GM19023 (cell line): ENCODE data around the gene RNF223.

Source experiments
- ATAC-seq: cut with Tn5 transposase; IDR thresholded peaks from one replicate; pipeline ENCODE4 v1.9.1; 2021; ENCODE audit warnings: mild to moderate bottlenecking, moderate library complexity; ENCODE audit not compliant: unreplicated experiment

Gene RNF223

DNA sequence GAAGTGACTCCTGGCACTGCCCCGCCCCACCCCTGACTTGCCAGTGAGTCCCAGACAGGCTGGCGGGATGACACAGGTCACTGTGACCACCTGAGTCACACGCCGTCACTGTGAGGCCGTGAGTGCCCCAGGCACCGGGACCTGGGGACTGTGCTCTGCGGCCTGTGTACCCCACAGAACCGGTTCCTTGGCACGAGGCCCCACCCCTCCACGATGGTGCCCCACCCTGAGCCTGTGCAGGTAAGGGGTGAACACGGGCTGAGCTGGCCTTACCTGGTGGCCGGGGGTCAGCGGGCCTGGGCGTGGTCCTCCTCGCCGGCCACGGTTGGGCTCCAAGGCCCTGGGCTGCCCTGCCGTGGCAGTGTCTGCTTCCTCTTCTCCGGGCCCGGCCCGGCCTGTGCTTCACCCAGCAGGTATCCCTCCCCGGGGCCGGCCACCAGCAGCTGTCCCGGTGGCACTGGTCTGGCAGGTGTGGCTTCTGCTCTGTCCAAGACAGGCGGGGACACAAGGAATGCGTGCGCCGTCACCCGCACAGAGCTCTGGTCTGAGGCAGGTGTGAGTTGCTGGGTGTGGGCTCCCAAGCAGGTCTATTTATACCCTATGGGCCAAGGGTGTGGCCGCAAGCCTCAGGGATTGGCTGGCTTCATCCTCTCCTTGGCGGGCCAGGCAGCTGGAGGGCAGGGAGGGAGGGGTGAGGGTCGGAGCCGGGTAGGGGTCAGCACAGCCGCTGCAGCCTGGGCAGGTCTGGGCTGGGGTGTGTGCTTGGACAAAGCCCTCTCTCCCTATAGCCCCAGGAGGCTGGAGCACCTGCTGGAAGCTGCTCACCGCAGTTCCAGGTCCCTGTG is at the start of gene RNF223:
TSS of gene RNF223 (minus strand) at position 564 of the 845 bp plus-strand sequence. CDS start 1,740 bp downstream, outside the sequence.
- no peak for ATAC-seq

DNA sequence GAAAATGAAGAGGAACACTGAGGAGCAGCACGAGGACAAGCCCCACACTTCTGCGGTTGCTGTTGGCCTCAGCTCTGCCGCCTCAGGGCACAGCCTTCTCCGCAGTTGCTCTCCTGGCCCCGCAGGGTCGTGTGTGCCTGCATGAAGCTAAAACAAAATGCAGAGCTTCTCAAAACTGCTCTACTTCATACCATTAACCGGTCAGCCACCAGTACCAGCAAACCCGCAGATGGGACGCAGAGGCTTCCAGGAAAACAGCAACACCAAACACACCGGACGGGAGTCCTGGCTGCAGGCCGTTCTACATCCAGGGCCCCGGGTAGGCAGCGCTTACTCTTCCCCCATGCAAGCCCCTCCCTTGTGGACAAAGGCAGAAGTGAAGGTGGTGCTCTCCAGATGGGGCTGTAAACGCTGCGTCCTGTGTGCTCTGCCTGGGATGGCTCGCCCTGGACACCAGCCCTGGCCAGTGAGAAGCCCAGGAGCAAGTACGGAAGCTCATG is 48.9 kb upstream of the RNF223 start:
- no peak for ATAC-seq

DNA sequence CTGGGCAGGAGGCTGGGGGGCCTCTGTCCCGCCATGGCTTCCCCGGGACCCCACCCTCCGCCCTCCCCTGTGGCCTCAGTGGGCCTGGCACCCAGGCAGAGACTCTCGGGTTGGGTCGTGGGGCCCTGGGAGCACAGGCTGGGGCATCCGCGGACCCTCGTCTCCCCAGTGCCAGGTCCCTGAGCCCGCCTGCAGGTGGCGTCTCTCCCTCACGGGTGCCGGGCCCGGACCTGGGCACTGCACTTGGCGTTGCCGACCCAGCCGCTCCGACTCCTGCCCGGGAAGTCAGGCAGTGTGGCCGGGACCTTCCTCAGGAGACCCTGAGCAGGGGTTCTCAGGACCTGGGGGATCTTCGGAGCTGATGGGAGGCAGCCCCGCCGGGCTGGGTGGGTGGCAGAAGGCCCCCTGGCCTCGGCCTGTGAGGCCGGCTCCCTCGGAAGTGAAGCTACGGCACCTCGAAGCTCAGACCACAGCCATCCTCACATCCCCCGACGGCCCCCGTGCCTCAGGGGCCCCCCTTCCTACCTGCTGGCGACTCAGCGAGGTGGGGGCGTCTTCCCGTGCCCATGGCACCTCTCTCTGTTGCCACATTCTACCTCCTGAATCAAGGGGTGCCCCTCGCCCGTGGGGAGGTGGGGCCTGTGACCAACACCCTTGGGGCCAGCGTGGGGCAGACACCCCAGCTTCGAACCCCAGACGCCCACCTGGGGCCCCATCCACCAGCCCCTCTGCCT is 48.1 kb upstream of the RNF223 start:
- peak; percentile 48 for ATAC-seq

DNA sequence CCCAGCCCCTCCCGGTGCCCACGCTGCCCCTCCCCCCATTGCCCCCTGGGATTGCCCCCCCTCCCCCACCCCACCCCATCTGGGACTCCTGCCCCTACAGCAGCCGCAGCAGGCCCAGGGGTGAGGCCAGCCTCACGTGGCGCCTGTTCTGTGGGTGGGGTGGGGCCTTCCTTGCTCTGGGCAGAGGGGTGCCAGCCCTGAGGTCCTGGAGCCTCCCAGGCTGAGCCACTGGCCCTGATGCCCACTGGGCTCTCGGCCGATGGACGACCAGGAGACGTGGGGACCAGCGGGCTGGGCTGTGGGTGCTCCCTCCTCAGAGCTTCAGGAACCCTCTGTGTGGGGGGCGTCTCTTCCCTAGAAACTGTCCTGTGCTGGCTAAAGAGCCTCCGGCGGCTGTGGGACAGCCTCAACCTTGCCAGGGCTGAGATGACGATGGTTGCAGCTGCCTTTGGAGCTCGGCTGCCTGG is 47.5 kb upstream of the RNF223 start:
- no peak for ATAC-seq

DNA sequence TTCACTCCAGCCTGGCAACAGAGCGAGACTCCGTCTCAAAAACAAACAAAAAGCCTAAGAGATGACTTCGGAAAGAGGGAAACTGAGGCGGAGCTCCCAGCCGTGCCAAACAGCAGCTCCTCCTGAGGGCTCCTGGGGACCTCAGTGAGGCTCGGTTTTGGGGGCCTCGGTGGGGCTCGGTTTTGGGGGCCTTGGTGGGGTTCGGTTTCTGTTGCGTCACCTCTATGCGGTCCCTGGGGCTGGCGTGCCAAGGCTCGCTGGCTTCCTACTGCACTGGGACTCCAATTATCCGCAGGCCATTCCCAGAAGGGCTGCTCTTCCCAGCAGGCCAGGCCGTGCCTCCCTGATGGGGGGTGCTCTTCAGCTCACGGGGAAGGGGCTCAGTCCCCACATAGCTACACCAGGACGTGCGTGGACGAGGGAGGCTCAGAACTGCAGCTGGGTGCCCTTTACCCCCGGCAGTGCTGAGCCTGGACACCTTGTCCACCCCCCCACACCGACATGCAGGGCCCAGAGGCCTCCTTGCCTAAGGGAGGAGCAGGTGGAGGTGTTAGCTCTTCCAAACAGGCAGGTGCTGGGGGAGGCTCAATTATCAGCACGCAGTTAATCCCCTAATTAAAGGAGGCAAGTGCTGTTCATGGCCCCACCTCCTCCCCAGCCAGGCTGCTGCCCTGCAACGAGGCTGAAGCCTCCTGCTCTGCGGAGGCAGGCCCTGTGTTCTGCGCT is 46.9 kb upstream of the RNF223 start:
- no peak for ATAC-seq

DNA sequence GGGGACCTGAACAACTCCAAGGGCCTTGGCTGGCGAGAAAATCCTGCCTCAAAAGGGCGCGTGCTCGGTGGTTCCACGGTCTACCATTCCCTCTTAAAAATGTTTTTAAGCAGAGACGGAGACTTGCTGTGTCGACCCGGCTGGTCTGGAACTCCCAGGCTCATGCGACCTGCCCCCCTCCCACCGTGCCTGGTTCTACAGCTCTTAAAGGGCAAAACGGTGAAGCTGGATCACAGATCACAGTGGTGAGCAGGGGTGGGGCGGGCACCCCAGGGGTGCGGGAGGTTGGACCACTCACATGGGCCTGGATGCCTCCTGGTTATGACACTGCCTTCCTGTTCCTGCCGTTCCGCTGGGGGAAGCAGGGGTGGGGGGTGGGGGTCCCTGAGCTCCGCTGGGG is 46.0 kb upstream of the RNF223 start:
- ATAC-seq: no peak

DNA sequence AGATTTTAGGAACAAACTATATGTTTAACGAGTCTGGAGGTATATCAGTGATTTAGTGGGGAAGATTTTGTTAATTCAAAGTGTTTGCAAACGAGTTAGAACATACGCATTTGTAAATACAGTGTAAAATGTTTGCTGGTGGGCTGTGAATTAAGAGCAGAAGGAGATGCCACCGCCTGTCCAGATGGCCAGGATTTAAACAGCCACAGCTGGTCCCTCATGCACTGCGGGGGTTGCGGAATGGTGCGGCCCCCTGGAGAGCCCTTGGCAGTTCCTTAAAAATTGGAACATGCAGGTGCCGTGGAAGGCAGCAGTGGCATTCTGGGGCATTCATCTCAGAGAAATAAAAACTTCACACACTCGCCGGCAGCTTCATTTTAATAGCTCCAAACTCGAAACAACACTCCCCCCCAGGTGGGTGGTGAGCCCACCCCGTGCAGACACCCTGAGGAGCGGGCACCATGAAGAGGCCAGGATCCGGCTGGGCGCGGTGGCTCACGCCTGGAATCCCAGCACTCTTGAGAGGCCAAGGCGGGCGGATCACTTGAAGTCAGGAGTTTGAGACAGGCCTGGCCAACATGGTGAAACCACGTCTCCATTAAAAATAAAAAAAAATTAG is 45.3 kb upstream of the RNF223 start:
- ATAC-seq: no peak

DNA sequence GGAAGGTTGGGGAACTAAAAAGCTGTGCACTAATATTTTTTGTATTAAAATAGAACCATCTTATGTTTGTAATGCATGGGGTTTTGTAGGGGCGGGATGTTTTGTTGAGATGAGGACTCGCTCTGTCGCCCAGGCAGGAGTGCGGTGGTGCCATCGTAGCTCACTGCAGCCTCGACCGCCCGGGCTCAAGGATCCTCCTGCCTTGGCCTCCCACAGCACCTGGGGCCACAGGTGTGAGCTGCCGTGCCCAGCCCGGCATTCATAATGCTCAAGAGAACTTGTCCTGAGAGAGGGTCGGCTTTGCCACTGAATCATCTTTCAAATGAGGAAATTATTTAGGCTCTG is 44.7 kb upstream of the RNF223 start:
- no peak for ATAC-seq

DNA sequence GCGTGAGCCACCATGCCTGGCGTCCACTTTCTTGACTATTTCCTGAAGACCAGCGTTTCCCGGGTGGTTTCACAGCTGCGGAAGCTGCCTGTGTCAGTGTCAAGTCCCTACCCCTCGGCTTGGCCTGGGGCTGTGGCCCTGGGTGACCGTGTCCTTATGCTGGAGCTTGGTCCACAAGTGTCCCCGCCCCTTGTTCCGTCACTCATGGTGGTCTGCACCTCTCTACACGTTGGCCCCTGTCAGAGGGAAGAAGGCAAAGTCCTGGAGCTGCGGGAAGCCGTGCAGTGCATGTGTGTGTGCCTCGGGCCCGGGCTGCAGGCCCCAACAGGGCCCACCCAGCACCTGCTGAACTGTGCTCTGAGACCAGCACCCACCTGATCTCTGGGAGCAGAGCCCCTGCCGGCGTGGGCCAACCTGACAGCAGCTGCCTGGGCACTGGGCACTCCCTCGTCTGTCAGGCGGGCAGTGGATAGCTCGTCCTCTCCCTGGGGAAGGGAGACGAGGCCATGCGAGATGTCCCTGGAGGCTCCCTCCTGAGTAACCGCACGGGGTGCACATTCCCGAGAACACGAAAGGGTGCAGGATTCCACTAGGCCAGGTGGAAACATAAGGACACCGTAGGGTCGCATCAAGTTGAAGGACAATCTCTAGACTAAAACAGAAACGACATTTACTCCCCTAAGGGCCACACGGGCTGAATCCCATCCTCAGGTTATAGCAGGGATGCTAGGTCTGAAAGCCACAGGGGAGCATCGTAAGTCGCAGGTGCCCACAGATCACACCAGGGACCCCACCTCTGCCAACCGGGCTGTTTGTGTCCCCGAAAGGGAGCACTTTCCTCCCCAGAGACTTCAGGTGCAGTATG is 44.1 kb upstream of the RNF223 start:
- ATAC-seq: no peak

DNA sequence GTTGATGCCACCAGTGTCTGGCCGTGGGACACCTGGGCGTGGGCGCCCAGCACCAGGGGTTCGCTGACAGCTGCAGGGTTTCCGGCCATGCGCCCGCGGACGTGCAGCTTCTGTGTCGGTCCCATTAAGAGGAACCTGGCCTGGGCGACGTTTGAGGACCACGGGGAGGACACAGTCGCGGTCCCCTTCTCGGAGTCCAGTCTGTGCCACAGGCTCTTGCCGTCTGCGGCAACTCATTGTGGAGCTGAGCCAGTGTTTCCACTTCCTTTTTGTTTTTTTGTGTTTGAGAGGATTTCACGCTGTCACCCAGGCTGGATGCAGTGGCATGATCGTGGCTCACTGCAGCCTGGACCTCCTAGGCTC is 43.3 kb upstream of the RNF223 start:
- no peak for ATAC-seq

DNA sequence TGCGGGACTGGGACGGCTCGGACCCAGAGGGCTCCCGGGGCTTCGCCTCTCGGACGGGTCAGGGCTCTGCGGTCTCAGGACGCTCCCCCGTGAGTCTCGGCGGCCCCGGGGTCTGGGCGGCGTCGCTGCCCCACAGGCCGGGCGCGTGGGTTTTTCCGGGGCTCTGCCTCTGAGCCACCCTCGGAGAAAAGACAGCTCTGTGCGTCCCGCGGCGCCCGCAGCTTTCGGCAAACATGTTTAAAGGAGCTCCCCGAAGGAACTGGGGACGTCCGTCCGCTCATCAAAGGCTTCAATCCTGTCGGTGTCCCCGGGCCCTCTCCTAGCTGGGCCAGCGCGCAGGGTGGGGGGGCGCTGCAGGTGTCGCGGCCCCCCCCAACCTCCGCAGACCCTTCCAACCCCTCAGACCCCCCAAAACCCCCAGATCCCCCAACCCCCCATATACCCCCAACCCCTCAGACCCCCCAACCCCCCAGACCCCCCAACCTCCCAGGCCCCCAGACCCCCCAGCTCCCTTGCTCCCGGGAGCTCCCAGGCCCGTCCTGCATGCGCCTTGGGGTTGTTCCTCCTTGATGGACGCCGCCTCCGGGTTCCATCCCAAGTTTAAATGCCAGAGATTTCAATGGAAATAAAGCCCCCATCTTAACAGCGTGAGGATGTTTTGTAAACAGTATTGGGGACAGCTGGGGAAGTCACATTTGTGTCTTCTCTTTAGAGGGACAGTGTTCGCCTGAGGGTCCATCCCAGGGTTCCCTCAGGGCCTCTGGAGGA is 42.8 kb upstream of the RNF223 start:
- ATAC-seq: no peak

DNA sequence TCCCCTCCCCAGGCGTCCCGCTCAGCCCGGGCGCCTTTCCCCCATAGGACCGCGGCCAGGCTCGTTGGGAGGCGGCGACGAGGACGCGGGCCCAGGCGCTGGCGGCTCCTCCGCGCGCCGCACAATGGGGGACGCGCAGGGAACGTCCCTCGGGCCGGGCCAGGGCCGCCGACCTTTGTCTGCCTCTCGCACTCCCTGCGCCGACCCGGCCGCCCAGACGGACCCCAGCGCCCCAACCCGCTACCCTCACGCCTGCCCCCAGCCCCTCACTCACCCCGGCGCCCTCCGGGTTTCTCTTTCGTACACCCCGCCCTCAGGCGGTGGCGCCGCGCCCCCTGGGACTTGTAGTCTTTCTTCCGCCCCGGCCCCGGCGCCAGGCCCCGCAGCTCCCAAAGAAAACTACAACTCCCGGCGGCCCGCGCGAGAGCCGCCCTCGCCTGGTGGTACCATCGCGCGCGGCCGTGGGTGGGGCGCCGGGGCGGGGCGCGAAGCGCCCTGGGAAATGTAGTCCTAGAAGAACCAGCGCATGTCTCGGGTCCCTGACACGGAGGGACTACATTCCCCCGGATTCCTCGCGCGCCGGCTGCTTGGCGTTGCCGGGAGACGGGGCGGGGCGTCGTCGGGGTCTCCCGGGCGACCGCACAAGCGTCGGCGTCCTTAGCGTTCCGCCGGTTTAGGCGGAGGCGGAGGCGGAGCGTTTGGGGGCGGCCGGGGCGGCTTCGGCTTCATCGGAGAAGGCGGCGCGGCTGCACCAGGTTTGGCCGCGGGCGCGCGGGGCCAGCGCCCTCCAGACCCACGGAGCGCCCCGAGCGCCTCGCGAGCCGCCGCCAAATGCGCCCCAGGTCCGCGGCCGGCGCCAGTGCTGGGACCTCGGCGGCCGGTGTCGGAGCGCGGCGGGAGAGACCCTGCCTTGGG is 41.9 kb upstream of the RNF223 start, which contains the start of gene C1orf159:
TSS of gene C1orf159 (minus strand) at position 304 of the 915 bp plus-strand sequence. CDS start 24,546 bp downstream, outside the sequence.
- ATAC-seq: peak; percentile 81

DNA sequence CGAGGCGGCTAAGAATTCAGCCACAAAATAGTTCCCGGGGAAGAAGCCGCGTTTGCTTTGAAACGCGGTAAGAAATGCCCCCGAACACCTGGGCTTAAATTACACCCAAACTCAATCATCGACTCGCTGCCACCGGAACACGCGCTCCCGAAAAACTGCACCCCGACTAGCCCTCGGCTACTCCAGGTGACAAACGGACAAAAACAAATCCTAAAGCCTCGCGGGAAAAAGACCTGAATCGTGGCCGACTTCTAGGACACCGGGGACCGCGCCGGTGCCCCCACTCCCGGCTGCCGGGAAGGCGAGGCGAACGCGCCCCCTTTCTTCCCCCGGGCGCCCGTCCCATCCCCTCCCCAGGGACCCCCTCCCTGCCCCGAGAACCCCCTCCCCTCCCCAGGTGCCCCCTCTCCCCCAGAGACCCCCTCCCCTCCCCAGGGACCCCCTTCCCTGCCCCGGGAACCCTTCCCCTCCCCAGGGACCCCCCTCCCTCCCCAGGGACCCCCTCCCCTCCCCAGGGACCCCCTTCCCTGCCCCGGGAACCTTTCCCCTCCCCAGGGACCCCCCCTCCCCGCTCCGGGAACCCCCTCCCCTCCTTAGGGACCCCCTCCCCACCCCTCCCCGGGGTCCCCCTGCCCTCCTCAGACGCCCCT is 41.2 kb upstream of the RNF223 start:
- ATAC-seq: no peak

DNA sequence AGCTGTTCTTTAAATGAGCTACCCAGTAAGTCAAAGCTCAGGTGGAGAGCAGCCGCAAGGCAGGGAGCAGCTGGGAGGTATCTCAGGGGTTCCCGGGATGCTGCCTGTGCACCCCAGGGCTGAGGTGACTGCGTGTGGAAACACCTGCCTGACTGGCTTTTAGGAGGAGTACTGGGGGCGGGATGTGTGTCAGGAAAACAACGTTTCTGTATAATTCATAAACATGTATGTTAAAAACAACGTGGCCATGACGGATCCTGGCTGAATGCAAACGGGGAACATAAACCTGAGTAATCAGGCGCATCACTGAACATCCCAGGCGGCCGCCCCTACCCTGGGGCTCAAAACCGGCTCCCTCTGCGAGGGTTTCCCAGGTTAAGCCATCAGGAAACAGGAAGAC is 40.3 kb upstream of the RNF223 start:
- ATAC-seq: no peak

DNA sequence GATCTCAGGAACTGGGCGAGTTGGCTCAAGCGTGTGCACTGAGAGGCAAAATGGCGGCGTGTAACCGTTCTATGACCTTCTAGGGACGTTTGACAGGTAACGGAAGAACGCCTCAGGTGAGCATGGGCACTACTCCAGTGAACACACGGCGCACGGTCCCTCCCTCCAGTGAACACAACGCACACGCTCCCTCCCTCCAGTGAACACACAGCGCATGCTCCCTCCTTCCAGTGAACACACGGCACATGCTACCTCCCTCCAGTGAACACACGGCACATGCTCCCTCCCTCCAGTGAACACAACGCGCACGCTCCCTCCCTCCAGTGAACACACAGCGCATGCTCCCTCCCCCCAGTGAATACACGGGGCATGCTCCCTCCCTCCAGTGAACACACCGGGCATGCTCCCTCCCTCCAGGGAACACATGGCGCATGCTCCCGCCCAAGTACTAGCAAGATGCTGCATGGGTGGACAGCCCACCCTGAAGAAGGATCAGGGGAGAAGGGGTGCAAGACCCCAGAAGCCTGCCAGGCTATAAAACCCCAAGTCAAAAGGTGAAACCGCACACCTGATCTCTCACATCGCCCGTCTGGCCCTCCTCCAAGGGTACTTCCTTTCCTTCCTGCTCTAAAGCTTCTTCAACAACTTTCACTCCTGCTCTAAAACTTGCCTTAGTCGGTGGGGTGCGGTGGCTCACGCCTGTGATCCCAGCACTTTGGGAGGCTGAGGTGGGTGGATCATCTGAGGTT is 38.3 kb upstream of the RNF223 start:
- ATAC-seq: no peak

DNA sequence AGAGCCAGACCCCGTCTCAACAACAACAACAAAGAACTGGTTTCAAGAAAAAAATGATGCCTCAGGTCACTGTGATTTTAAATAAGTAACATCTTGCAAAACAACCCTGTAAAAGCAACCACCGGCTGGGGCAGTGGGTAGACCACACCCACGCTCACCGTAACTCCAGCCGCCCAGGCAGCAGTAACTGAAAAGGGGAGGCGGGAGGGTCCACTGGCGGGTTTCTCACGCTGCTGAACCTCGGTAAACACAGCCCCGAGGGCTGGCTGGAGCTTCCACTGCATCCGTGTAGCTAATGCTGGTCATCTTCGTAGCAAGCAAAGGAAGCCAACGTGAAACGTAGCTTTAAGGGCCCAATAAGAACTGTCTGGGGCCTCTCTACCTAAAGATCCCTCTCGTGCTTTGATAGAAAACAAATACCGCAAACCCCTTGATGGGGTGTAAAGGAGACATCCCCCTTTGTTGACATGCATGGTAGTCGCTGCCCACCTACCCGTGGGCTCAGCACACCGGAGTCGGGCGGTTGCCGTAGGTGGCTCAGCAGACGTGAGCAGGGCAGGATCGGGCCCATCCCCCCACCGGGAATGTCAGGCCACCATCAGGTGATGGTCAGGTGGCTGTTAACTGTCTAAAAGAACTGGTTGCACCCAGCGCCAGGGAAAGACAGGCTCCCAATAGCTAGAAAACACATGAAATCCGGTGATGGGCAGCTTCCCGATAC is 37.6 kb upstream of the RNF223 start:
- no peak for ATAC-seq
